Esophagus muscularis mucosa (tissue), 3 donors: ENCODE measurements around the gene RCCD1.

Source experiments
- POLR2AphosphoS5 ChIP-seq, 2 donors: sonication (generic); formaldehyde crosslinking; IDR thresholded peaks; one replicate each; pipeline ENCODE4 v1.6.1; 2017; ENCODE audit warnings: antibody characterized with exemption in 2 of 2
- TF ChIP-seq, protein P1 (sequence below), 3 experiments: fragments of 200-600 bp in 2 of 3; fragments of 450-650 bp in 1 of 3; sonication (generic) in 2 of 3; IDR thresholded peaks; one replicate each; pipeline ENCODE4 v1.5.1; 2017 to 2019; ENCODE audit warnings: antibody characterized with exemption in 3 of 3, mild to moderate bottlenecking in 2 of 3, moderate library complexity in 1 of 3

DNA sequence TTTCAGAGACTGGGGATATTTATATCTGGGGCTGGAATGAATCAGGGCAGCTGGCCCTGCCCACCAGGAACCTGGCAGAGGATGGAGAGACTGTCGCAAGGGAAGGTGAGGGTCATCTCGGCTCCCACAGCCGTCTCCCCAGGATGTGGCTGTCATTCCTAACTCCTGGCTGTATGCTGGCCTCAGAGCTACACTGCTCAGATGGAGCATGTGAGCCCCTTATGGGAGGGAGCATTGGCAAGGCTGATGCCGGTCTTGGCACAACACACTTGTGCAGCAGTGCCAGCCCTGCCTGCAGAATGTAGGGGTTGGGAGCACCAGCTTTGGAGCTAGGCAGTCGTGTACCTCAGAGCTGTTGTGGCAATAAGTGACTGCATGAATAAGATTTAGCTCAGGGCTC lies 5.2 kb downstream of the RCCD1 start:
- TF ChIP-seq, protein P1, sequence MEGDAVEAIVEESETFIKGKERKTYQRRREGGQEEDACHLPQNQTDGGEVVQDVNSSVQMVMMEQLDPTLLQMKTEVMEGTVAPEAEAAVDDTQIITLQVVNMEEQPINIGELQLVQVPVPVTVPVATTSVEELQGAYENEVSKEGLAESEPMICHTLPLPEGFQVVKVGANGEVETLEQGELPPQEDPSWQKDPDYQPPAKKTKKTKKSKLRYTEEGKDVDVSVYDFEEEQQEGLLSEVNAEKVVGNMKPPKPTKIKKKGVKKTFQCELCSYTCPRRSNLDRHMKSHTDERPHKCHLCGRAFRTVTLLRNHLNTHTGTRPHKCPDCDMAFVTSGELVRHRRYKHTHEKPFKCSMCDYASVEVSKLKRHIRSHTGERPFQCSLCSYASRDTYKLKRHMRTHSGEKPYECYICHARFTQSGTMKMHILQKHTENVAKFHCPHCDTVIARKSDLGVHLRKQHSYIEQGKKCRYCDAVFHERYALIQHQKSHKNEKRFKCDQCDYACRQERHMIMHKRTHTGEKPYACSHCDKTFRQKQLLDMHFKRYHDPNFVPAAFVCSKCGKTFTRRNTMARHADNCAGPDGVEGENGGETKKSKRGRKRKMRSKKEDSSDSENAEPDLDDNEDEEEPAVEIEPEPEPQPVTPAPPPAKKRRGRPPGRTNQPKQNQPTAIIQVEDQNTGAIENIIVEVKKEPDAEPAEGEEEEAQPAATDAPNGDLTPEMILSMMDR (IDR thresholded peaks at IDR 0.05): no peak
- TF ChIP-seq POLR2AphosphoS5 (IDR thresholded peaks at IDR 0.05): peak; percentile 42 to 51
